DOHH2 (cell line): ENCODE results near the gene DQX1.
A peak's percentile ranks its signal among the peaks of the same experiment; 100 is the strongest.

ENCODE experiments used
- CTCF ChIP-seq: fragments of 200-600 bp; sonication (generic); IDR thresholded peaks from one replicate; pipeline ENCODE4 v1.5.1; 2014; ENCODE audit warnings: antibody characterized with exemption, mild to moderate bottlenecking, low read depth, low read length; ENCODE audit not compliant: poor library complexity, severe bottlenecking
- EZH2phosphoT487 ChIP-seq: fragments of 200-600 bp; sonication (generic); IDR thresholded peaks from 2 replicates; pipeline ENCODE4 v1.6.1; 2017; ENCODE audit warnings: borderline replicate concordance, mild to moderate bottlenecking, antibody characterized with exemption, low read length, moderate library complexity, mixed read lengths

- TF ChIP-seq CTCF, result no peak
- 0 out of 2 replicates have a peak, but pooled peaks have one; percentile 27 for TF ChIP-seq EZH2phosphoT487
Measured at GRCh38 chr2:74502147-74502719, 23.8 kb downstream of the DQX1 start.
